ENCODE measurements around the gene PRMT5.

PRMT5 gene

GRCh38 chr14:22922294-22922693 is 6.9 kb downstream of the PRMT5 start:
- Histone ChIP-seq H3K36me3 (ENCODE audit: insufficient read depth, low read length) (peaks cover 38% of the 10 kb centered on the region; the same call in 1 of the 2 replicates), H3K4me1 (ENCODE audit: insufficient read depth, low read length, poor library complexity, severe bottlenecking) (peaks cover 13% of the 10 kb centered on the region), H3K9me2 (replicated peaks; ENCODE audit: low read depth, low read length) (no peaks in the 10 kb centered on the region)

GRCh38 chr14:22920697-22921096 is 8.5 kb downstream of the PRMT5 start:
- no peaks in the 10 kb centered on the region for H3K9me3 ChIP-seq (ENCODE audit: insufficient read depth, low read depth, low read length)
- peaks cover 38% of the 10 kb centered on the region; the same call in 1 of the 2 replicates for H3K36me3 ChIP-seq (ENCODE audit: insufficient read depth, low read length)
- peaks cover 2% of the 10 kb centered on the region for H4K20me1 ChIP-seq (ENCODE audit: insufficient read depth, low read length, poor library complexity, severe bottlenecking)
- no peaks in the 10 kb centered on the region for H3F3A ChIP-seq (ENCODE audit: low read depth)
- H3K79me2 ChIP-seq (ENCODE audit: insufficient read depth, low read length): peaks cover 30% of the 10 kb centered on the region
- peaks cover 17% of the 10 kb centered on the region for H3K4me1 ChIP-seq (ENCODE audit: insufficient read depth, low read length, poor library complexity, severe bottlenecking)
- no peak overlapping the region for H2AFZ ChIP-seq (ENCODE audit: low read length)
- H3K4me2 ChIP-seq (ENCODE audit: low read depth, low read length, poor library complexity, severe bottlenecking): no peak overlapping the region
- H3K27me3 ChIP-seq (ENCODE audit: insufficient read depth, low read length, poor library complexity, severe bottlenecking): no peaks in the 10 kb centered on the region
- H3K4me3 ChIP-seq (ENCODE audit: low read length, poor library complexity, severe bottlenecking): no peak overlapping the region
- TF ChIP-seq EZH2phosphoT487 (IDR thresholded peaks at IDR 0.05; ENCODE audit: borderline replicate concordance): no peak
- TF ChIP-seq CTCF (conservative IDR thresholded peaks at IDR 0.05; ENCODE audit: low read length): no peak
- H3K9me2 ChIP-seq (replicated peaks; ENCODE audit: low read depth, low read length): no peaks in the 10 kb centered on the region
- H3K9ac ChIP-seq (ENCODE audit: low read depth, low read length, poor library complexity, severe bottlenecking): no peak overlapping the region

More at GRCh38 chr14:22922294-22922693, 6.9 kb downstream of the PRMT5 start:
- H4K20me1 ChIP-seq (ENCODE audit: insufficient read depth, low read length, poor library complexity, severe bottlenecking): peaks cover 2% of the 10 kb centered on the region
- no peaks in the 10 kb centered on the region for H3K27me3 ChIP-seq (ENCODE audit: insufficient read depth, low read length, poor library complexity, severe bottlenecking)
- no peaks in the 10 kb centered on the region for H3F3A ChIP-seq (ENCODE audit: low read depth)
- no peak overlapping the region for H2AFZ ChIP-seq (ENCODE audit: low read length)
- TF ChIP-seq EZH2phosphoT487 (IDR thresholded peaks at IDR 0.05; ENCODE audit: borderline replicate concordance) (no peak), CTCF (conservative IDR thresholded peaks at IDR 0.05; ENCODE audit: low read length) (no peak)
- no peak overlapping the region for H3K4me3 ChIP-seq (ENCODE audit: low read length, poor library complexity, severe bottlenecking)
- H3K4me2 ChIP-seq (ENCODE audit: low read depth, low read length, poor library complexity, severe bottlenecking): no peak overlapping the region
- H3K79me2 ChIP-seq (ENCODE audit: insufficient read depth, low read length): peaks cover 30% of the 10 kb centered on the region
- H3K9me3 ChIP-seq (ENCODE audit: insufficient read depth, low read depth, low read length): no peaks in the 10 kb centered on the region
- no peak overlapping the region for H3K9ac ChIP-seq (ENCODE audit: low read depth, low read length, poor library complexity, severe bottlenecking)

GRCh38 chr14:22919601-22919921 is 9.6 kb downstream of the PRMT5 start:
- H2AFZ ChIP-seq (ENCODE audit: low read length): 0 out of 2 replicates have a peak overlapping the region, but pooled peaks have one; percentile 22
- peak overlapping the region; percentile 60 for H3K4me3 ChIP-seq (ENCODE audit: low read length, poor library complexity, severe bottlenecking)
- peaks cover 17% of the 10 kb centered on the region for H3K4me1 ChIP-seq (ENCODE audit: insufficient read depth, low read length, poor library complexity, severe bottlenecking)
- H3F3A ChIP-seq (ENCODE audit: low read depth): no peaks in the 10 kb centered on the region
- no peak for TF ChIP-seq CTCF (conservative IDR thresholded peaks at IDR 0.05; ENCODE audit: low read length)
- no peak for TF ChIP-seq EZH2phosphoT487 (IDR thresholded peaks at IDR 0.05; ENCODE audit: borderline replicate concordance)
- H3K36me3 ChIP-seq (ENCODE audit: insufficient read depth, low read length): peaks cover 34% of the 10 kb centered on the region; the same call in 1 of the 2 replicates
- H3K79me2 ChIP-seq (ENCODE audit: insufficient read depth, low read length): peaks cover 42% of the 10 kb centered on the region
- peak overlapping the region; percentile 21 for H3K9ac ChIP-seq (ENCODE audit: low read depth, low read length, poor library complexity, severe bottlenecking)
- H3K27me3 ChIP-seq (ENCODE audit: insufficient read depth, low read length, poor library complexity, severe bottlenecking): no peaks in the 10 kb centered on the region
- H3K4me2 ChIP-seq (ENCODE audit: low read depth, low read length, poor library complexity, severe bottlenecking): peak overlapping the region; percentile 61
- no peaks in the 10 kb centered on the region for H3K9me3 ChIP-seq (ENCODE audit: insufficient read depth, low read depth, low read length)
- H4K20me1 ChIP-seq (ENCODE audit: insufficient read depth, low read length, poor library complexity, severe bottlenecking): peaks cover 2% of the 10 kb centered on the region
- H3K9me2 ChIP-seq (replicated peaks; ENCODE audit: low read depth, low read length): no peaks in the 10 kb centered on the region
